Measurements from ENCODE around the gene ARHGAP42. TPM values are rescaled to one million over a fixed set of nuclear protein-coding genes. Genes with fewer than 3 reads are reported as not detected.

ARHGAP42 gene
- total RNA-seq, 1 donor from 2014 or later = 25.1 TPM

- DNase-seq (ENCODE audit: low spot score) = no peak
These were observed 4.7 kb upstream of the ARHGAP42 start for GRCh38 chr11:100682247-100682969.

DNA sequence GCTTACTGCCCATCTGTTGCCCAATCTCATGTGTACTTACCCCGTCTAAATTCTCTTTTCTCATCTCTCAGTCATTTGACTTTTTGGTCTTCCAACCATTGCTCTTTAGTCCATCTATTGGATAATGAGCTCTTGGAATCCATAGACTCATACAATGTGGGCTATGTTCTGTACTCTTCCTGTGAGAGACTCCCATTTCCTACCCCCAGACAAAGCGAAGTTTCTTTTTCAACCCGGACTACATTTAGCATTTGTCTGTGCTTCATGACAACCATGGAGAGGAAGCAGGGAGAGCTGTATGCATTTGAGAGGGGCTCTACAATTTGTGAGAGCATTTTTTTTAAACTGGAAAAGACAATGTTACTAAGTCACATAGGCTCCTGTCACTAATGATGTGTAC is 4.0 kb upstream of the ARHGAP42 start:
- no peak for DNase-seq (ENCODE audit: low spot score)

DNA sequence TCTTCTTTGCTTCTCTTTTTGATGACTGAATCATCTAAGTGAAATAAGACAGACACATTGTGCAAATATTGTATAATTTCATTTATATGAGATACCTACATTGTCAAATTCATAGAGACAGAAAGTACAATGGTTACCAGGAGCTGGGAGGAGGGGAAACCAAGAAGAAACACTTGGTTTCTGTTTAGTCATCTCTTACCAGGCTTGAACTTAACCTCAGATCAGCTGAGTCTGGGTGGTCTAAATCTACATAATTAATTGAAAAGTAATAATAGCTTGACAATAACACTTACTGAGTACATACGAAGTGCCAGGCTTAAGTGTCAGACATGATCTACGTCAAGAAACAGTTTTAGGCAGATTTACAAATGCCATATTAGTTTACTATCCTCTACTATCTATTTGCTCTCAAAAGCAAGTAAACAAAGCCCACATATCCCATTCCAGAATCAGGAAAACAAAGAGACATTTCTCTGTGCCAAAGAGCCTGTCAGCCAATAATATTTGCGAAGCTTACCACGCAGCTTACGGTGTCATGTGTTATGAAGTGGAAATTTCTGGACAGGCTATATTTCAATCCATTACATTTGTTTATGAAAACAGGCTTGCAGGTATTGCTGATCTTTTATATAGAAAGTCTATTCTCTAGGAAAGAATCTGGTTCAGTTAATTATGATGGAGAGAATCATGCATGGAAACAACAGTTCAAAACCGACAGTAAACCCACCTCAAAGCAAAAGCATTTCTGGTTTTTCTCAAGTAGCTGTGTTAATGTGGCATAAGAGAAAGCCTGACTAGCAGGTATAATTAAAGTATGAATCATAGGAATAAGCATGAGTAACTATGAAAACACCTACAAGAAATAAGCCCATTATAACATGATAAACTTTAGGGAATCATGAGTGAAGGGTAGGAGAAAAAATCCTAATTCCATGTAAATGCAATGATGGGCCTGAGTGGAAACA is 2.7 kb upstream of the ARHGAP42 start:
- DNase-seq (ENCODE audit: low spot score) = no peak

- DNase-seq (ENCODE audit: low spot score) = no peak
These were observed 523 bp upstream of the ARHGAP42 start for GRCh38 chr11:100686476-100687053.

GRCh38 chr11:100687630-100688395 is 725 bp downstream of the ARHGAP42 start:
- DNase-seq (ENCODE audit: low spot score) = peak; percentile 54

GRCh38 chr11:100689141-100689540 is 2.1 kb downstream of the ARHGAP42 start:
- DNase-seq (ENCODE audit: low spot score) = no peak

- no peak for DNase-seq (ENCODE audit: low spot score)
These were observed 5.0 kb downstream of the ARHGAP42 start for GRCh38 chr11:100691896-100692653.

DNA sequence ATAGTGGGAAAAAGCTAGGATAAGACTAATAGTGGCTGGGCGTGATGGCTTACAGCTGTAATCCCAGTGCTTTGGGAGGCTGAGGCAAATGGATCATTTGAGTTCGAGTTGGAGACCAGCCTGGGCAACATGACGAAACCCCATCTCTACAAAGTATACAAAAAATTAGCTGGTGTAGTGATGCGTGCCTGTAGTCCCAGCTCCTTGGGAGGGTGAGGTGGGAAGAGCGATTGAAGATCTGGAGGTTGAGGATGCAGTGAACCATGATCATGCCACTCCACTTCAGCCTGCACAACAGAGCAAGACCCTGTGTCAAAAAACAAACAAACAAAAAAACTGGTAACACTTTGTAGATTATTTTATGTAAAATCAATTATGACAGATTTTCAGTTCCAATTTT is 8.8 kb downstream of the ARHGAP42 start:
- DNase-seq (ENCODE audit: low spot score) = no peak

- DNase-seq (ENCODE audit: low spot score) = no peak
These were observed 16.1 kb downstream of the ARHGAP42 start for GRCh38 chr11:100703139-100703538.

DNA sequence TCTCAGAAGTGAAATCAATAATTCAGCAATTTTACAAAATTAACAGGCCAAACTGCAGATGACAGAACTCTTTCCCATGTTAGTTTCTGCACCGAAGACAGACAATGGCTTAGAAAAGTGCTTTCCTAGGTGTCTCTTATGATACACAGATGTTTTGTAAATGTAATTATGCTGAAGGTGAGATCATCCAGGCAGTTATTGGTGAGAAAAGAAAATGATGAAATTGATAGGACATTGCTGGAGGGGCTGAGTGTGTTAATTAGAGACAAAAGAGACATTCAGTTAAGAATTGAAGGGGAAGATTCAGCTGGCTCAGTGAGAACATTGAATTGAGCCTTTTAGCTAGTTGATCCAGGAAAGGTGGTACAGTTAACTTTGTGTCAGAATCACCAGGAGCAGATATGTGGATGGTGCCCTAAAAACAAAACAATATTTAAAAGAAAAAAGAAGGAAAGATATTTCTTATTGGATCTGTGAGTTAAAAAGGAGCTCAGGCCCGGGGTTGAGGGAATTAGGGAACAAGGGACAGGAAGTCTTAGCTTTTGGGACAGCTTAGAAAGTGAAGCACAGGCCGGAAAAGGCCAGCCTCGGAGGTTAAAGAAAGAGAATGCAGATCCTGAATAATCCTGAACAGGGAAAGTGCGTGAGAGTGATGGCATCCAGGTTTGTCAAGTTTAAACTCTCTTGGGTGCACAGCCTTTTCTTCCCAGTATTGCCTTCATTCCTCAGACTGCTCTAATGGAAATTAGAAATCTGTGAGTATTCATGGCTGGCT is 16.9 kb downstream of the ARHGAP42 start:
- no peak for DNase-seq (ENCODE audit: low spot score)

- no peak for DNase-seq (ENCODE audit: low spot score)
These were observed 18.4 kb downstream of the ARHGAP42 start for GRCh38 chr11:100705447-100705846.

DNA sequence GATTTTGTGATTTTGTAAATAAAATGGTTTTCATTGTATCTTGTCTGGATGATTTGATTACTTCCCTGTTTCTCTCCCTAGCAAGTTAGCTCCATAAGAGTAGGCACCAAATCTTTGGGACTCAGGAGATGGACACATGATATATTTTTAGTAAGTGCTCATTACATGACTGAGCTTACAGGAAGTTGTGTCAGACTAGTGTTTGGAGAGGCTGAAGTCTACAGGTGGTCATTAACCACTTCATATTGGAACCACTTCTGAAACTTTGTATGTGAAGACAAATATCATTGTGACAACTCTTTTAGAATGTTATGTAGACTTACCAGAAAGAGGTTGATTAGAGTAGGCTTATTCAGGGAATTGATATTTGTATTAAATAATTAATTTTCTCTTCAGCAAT is 19.1 kb downstream of the ARHGAP42 start:
- DNase-seq (ENCODE audit: low spot score) = no peak

DNA sequence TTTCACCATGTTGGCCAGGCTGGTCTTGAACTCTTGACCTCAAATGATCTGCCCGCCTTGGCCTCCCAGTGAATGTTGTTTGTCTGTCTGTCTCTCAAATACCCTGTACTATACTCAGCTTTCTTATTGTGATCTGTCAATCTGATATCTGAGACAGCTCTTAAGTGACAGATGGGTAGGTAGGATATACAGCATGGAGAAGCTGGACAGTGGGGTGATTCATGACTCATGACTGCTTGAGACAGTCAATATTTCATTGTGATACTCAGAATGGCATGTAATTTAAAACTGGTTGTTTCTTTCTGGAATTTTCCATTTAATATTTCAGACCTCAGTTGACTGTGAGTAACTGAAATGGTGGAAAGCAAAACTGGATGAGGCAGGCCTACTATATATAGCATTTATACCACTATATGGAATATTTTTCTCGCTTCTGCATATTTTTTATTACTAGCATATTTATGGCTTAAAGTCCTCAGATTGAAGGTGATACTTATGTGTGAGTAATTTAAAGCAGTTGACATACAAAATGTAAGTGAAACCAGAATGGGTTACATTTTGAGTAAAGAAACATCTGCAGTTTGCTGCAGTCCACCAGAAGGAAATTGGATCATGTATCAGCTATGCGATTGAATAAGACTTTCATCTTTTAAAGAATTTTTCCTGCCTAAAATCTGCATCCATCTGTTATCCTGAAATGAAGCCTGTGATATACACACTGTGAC is 22.3 kb downstream of the ARHGAP42 start:
- DNase-seq (ENCODE audit: low spot score) = no peak

- DNase-seq (ENCODE audit: low spot score) = no peak
These were observed 24.9 kb downstream of the ARHGAP42 start for GRCh38 chr11:100711984-100712383.

GRCh38 chr11:100712583-100712982 is 25.5 kb downstream of the ARHGAP42 start:
- DNase-seq (ENCODE audit: low spot score) = peak; percentile 44

- DNase-seq (ENCODE audit: low spot score) = no peak
These were observed 28.2 kb downstream of the ARHGAP42 start for GRCh38 chr11:100715165-100715761.

DNA sequence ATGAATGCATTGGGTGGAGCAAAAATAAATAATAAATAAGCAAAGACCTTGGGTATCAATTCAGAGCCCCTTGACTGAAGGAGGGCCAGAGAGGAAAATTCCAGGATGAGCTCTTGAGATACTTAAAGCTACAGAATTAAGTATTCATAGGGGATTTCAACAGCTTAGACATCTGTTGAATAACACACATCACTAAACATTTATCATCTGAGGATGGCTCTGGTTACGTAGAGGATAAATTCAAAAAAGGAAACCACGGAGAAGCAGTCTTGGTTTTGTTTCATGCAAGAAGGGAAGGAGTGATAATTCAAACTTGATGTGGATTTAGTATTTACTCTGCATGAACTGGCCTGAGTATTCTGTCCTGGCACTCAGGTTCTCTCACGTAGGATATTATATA is 29.8 kb downstream of the ARHGAP42 start:
- no peak for DNase-seq (ENCODE audit: low spot score)

GRCh38 chr11:100719362-100719761 is 32.3 kb downstream of the ARHGAP42 start:
- peak; percentile 31 for DNase-seq (ENCODE audit: low spot score)

GRCh38 chr11:100719809-100720221 is 32.7 kb downstream of the ARHGAP42 start:
- DNase-seq (ENCODE audit: low spot score) = peak; percentile 71
